KMS-11 (cell line): ENCODE data around the gene UNC13B.

Experiments used
- H2AFZ ChIP-seq: fragments of 200-600 bp; sonication (generic); 2 replicates; pipeline ENCODE4 v1.6.1; 2016; ENCODE audit warnings: antibody characterized with exemption, mixed run types, low read depth
- H3K27ac ChIP-seq: fragments of 200-600 bp; sonication (generic); 2 replicates; pipeline ENCODE4 v1.6.1; 2016; ENCODE audit warnings: mild to moderate bottlenecking, mixed run types
- H3K27me3 ChIP-seq: fragments of 200-600 bp; sonication (generic); 2 replicates; pipeline ENCODE4 v1.6.1; 2017; ENCODE audit warnings: mild to moderate bottlenecking, low read depth, mixed run types, moderate library complexity; ENCODE audit not compliant: insufficient read depth
- H3K36me3 ChIP-seq: fragments of 200-600 bp; sonication (generic); 2 replicates; pipeline ENCODE4 v1.6.1; 2017; ENCODE audit warnings: mild to moderate bottlenecking, mixed run types; ENCODE audit not compliant: insufficient read depth
- H3K4me1 ChIP-seq: fragments of 200-600 bp; sonication (generic); 2 replicates; pipeline ENCODE4 v1.6.1; 2016; ENCODE audit warnings: mild to moderate bottlenecking, low read depth, mixed run types; ENCODE audit not compliant: poor library complexity, severe bottlenecking
- H3K4me2 ChIP-seq: fragments of 200-600 bp; sonication (generic); 2 replicates; pipeline ENCODE4 v1.7.0; 2016; ENCODE audit warnings: mild to moderate bottlenecking, mixed run types
- H3K4me3 ChIP-seq: fragments of 200-600 bp; sonication (generic); IDR thresholded peaks from 2 replicates; pipeline ENCODE4 v1.6.1; 2017; ENCODE audit warnings: low read depth, low read length, mixed read lengths; ENCODE audit not compliant: insufficient read depth
- H3K79me2 ChIP-seq: fragments of 200-600 bp; sonication (generic); 2 replicates; pipeline ENCODE4 v1.6.1; 2016; ENCODE audit warnings: low read depth, mixed run types; ENCODE audit not compliant: insufficient read depth
- H3K9ac ChIP-seq: fragments of 200-600 bp; sonication (generic); 2 replicates; pipeline ENCODE4 v1.6.1; 2016; ENCODE audit warnings: mild to moderate bottlenecking, mixed run types
- H4K20me1 ChIP-seq: fragments of 200-600 bp; sonication (generic); 2 replicates; pipeline ENCODE4 v1.6.1; 2016; ENCODE audit warnings: mild to moderate bottlenecking, mixed run types; ENCODE audit not compliant: insufficient read depth
- CTCF ChIP-seq: fragments of 200-600 bp; sonication (generic); conservative IDR thresholded peaks from 2 replicates; pipeline ENCODE4 v1.6.1; 2017; ENCODE audit warnings: low read depth, mild to moderate bottlenecking, antibody characterized with exemption, low read length, moderate library complexity, mixed read lengths

The UNC13B gene

GRCh38 chr9:35350212-35350611 lies 188.4 kb downstream of the UNC13B start:
- Histone ChIP-seq H3K79me2 (no peaks in the 10 kb centered on the region), H3K27ac (no peak overlapping the region)

GRCh38 chr9:35350827-35351549 lies 189.2 kb downstream of the UNC13B start:
- Histone ChIP-seq H3K36me3 (no peaks in the 10 kb centered on the region), H3K79me2 (no peaks in the 10 kb centered on the region), H3K27me3 (no peaks in the 10 kb centered on the region), H3K9ac (no peak overlapping the region), H3K4me2 (no peak overlapping the region), H3K4me1 (no peaks in the 10 kb centered on the region), H3K27ac (no peak overlapping the region), H4K20me1 (no peaks in the 10 kb centered on the region), H3K4me3 (no peak overlapping the region), H2AFZ (no peak overlapping the region)
- TF ChIP-seq CTCF = no peak

More at GRCh38 chr9:35350212-35350611, 188.4 kb downstream of the UNC13B start:
- Histone ChIP-seq H3K9ac (no peak overlapping the region), H3K4me1 (no peaks in the 10 kb centered on the region), H3K4me2 (no peak overlapping the region), H2AFZ (no peak overlapping the region), H4K20me1 (no peaks in the 10 kb centered on the region), H3K36me3 (no peaks in the 10 kb centered on the region), H3K27me3 (no peaks in the 10 kb centered on the region), H3K4me3 (no peak overlapping the region)
- TF ChIP-seq CTCF = no peak

GRCh38 chr9:35353731-35354365 lies 192.0 kb downstream of the UNC13B start:
- no peak overlapping the region for H3K4me2 ChIP-seq
- no peaks in the 10 kb centered on the region for H3K36me3 ChIP-seq
- H4K20me1 ChIP-seq = no peaks in the 10 kb centered on the region
- H3K4me1 ChIP-seq = no peaks in the 10 kb centered on the region
- no peaks in the 10 kb centered on the region for H3K79me2 ChIP-seq
- H3K27ac ChIP-seq = no peak overlapping the region
- no peak overlapping the region for H2AFZ ChIP-seq
- TF ChIP-seq CTCF = no peak
- H3K27me3 ChIP-seq = no peaks in the 10 kb centered on the region
- no peak overlapping the region for H3K9ac ChIP-seq
- H3K4me3 ChIP-seq = no peak overlapping the region

- H4K20me1 ChIP-seq = no peaks in the 10 kb centered on the region
- no peak overlapping the region for H2AFZ ChIP-seq
- no peaks in the 10 kb centered on the region for H3K36me3 ChIP-seq
Observed at GRCh38 chr9:35355939-35356338, 194.1 kb downstream of the UNC13B start.

More at GRCh38 chr9:35355939-35356338, 194.1 kb downstream of the UNC13B start:
- no peaks in the 10 kb centered on the region for H3K79me2 ChIP-seq
- H3K27me3 ChIP-seq = no peaks in the 10 kb centered on the region
- H3K4me1 ChIP-seq = no peaks in the 10 kb centered on the region
- H3K4me2 ChIP-seq = no peak overlapping the region
- H3K4me3 ChIP-seq = no peak overlapping the region
- H3K9ac ChIP-seq = no peak overlapping the region
- no peak overlapping the region for H3K27ac ChIP-seq
- no peak for TF ChIP-seq CTCF
